Loucy (cell line): ENCODE measurements around the gene CDC26.

Experiments
- CTCF ChIP-seq: fragments of 200-600 bp; sonication (generic); conservative IDR thresholded peaks from 2 replicates; pipeline ENCODE4 v1.5.1; 2014; ENCODE audit warnings: mild to moderate bottlenecking, antibody characterized with exemption, low read length
- EZH2phosphoT487 ChIP-seq: fragments of 200-600 bp; IDR thresholded peaks from 2 replicates; pipeline ENCODE4 v1.6.1; 2018; ENCODE audit warnings: antibody characterized with exemption, mild to moderate bottlenecking, moderate library complexity, borderline replicate concordance

GRCh38 chr9:113269355-113269754 is 6.0 kb downstream of the CDC26 start:
- TF ChIP-seq CTCF (no peak), EZH2phosphoT487 (no peak)
